Tongue (tissue), 2 donors: Measurements from ENCODE around the gene NOP53. TPM values are rescaled to one million over a fixed set of nuclear protein-coding genes. Genes with fewer than 3 reads are reported as not detected.
"Not testable (repeated sequence)": the region's sequence is repeated elsewhere in the genome, so short reads cannot be mapped to it uniquely, and the experiment has no call there.

ENCODE experiments used
- DNase-seq: peaks from one replicate; pipeline ENCODE4 v3.0.0-alpha.2; 2015
- total RNA-seq: library from RNA; depleted of rRNA; stranded (reverse); fragments of >200 nt; gene quantifications from one replicate; pipeline ENCODE4 v1.2.3, GENCODE V29; 2014

NOP53 gene
- total RNA-seq, 1 donor from 2014 or later, result 143 TPM

- DNase-seq, result not testable (repeated sequence)
Measured at GRCh38 chr19:47718415-47719046, 26.8 kb upstream of the NOP53 start.

GRCh38 chr19:47719047-47719859, 26.1 kb upstream of the NOP53 start:
- peak; percentile 99 for DNase-seq

GRCh38 chr19:47720669-47721422, 24.5 kb upstream of the NOP53 start:
- DNase-seq, result no peak

GRCh38 chr19:47723581-47723940, 21.8 kb upstream of the NOP53 start:
- peak; percentile 85 for DNase-seq

- no peak for DNase-seq
Measured at GRCh38 chr19:47725759-47726401, 19.5 kb upstream of the NOP53 start.

- no peak for DNase-seq
Measured at GRCh38 chr19:47726467-47726866, 18.9 kb upstream of the NOP53 start.

GRCh38 chr19:47728295-47728694, 17.1 kb upstream of the NOP53 start:
- not testable (repeated sequence) for DNase-seq

GRCh38 chr19:47729468-47729798, 15.9 kb upstream of the NOP53 start:
- peak; percentile 73 for DNase-seq

GRCh38 chr19:47729799-47730520, 15.4 kb upstream of the NOP53 start:
- DNase-seq, result no peak

- DNase-seq, result no peak
Measured at GRCh38 chr19:47730521-47730889, 14.8 kb upstream of the NOP53 start.

GRCh38 chr19:47730910-47731309, 14.4 kb upstream of the NOP53 start:
- no peak for DNase-seq

GRCh38 chr19:47735131-47735530, 10.2 kb upstream of the NOP53 start:
- no peak for DNase-seq

- DNase-seq, result no peak
Measured at GRCh38 chr19:47740866-47741519, 4.4 kb upstream of the NOP53 start.

- DNase-seq, result no peak
Measured at GRCh38 chr19:47741544-47742140, 3.7 kb upstream of the NOP53 start.

GRCh38 chr19:47742634-47743033, 2.7 kb upstream of the NOP53 start:
- DNase-seq, result peak; percentile 71

GRCh38 chr19:47746129-47746528, 783 bp downstream of the NOP53 start:
- not testable (repeated sequence) for DNase-seq

GRCh38 chr19:47749326-47749725, 4.0 kb downstream of the NOP53 start:
- DNase-seq, result no peak

- DNase-seq, result no peak
Measured at GRCh38 chr19:47750752-47751151, 5.4 kb downstream of the NOP53 start.

- DNase-seq, result no peak
Measured at GRCh38 chr19:47752440-47753211, 7.3 kb downstream of the NOP53 start.
